Smooth muscle cell (in vitro differentiated cells): ENCODE results near the gene MREG. TPM values are rescaled to one million over a fixed set of nuclear protein-coding genes. Genes with fewer than 3 reads are reported as not detected.

Experiments used
- DNase-seq: peaks from one replicate; lab custom pipeline; 2025; ENCODE audit not compliant: unreplicated experiment; lab: John Stamatoyannopoulos, UW
- H2AFZ ChIP-seq: fragments of 200-600 bp; sonication (generic); 2 replicates; pipeline ENCODE4 v1.6.0; 2016; ENCODE audit warnings: antibody characterized with exemption, low read depth, mild to moderate bottlenecking
- H3F3A ChIP-seq: fragments of 200-600 bp; sonication (generic); 2 replicates; pipeline ENCODE4 v1.6.0; 2017; ENCODE audit warnings: antibody characterized with exemption, low read depth
- H3K27ac ChIP-seq: fragments of 200-600 bp; sonication (generic); 2 replicates; pipeline ENCODE4 v1.5.1; 2016; ENCODE audit warnings: low read depth, mild to moderate bottlenecking
- H3K27me3 ChIP-seq: fragments of 200-600 bp; sonication (generic); 2 replicates; pipeline ENCODE4 v1.6.1; 2016; ENCODE audit warnings: low read depth, mild to moderate bottlenecking
- H3K36me3 ChIP-seq: fragments of 200-600 bp; sonication (generic); 2 replicates; pipeline ENCODE4 v1.5.1; 2016; ENCODE audit warnings: low read depth
- H3K4me1 ChIP-seq: fragments of 200-600 bp; sonication (generic); 2 replicates; pipeline ENCODE4 v1.5.1; 2016; ENCODE audit warnings: low read depth
- H3K4me2 ChIP-seq: fragments of 200-600 bp; sonication (generic); 2 replicates; pipeline ENCODE4 v1.6.0; 2016; ENCODE audit warnings: mild to moderate bottlenecking
- H3K4me3 ChIP-seq: fragments of 200-600 bp; sonication (generic); 2 replicates; pipeline ENCODE4 v1.5.1; 2016; ENCODE audit warnings: mild to moderate bottlenecking
- H3K79me2 ChIP-seq: fragments of 200-600 bp; sonication (generic); 2 replicates; pipeline ENCODE4 v1.6.0; 2016; ENCODE audit warnings: low read depth, mild to moderate bottlenecking
- H3K9ac ChIP-seq: fragments of 200-600 bp; sonication (generic); 2 replicates; pipeline ENCODE4 v1.6.0; 2016; ENCODE audit warnings: low read depth
- H3K9me3 ChIP-seq: fragments of 200-600 bp; sonication (generic); replicated peaks from 2 replicates; pipeline ENCODE4 v1.5.1; 2016; ENCODE audit warnings: low read depth
- H4K20me1 ChIP-seq: fragments of 200-600 bp; sonication (generic); 2 replicates; pipeline ENCODE4 v1.6.0; 2016; ENCODE audit warnings: low read depth
- CTCF ChIP-seq: fragments of 200-600 bp; sonication (generic); IDR thresholded peaks from 2 replicates; pipeline ENCODE4 v1.5.1; 2017; ENCODE audit warnings: borderline replicate concordance, mild to moderate bottlenecking, antibody characterized with exemption; ENCODE audit not compliant: insufficient read depth, poor library complexity, severe bottlenecking
- WGBS: methylation state at CpG from one replicate; pipeline ENCODE4 v1.1.7; 2016; ENCODE audit warnings: low lambda C conversion rate; 5-methylcytosine and 5-hydroxymethylcytosine counted together
- polyA plus RNA-seq: library from polyadenylated mRNA; unstranded; fragments of >200 nt; fragmentation: Nextera tagmentation; extraction: Ambion mirVana; gene quantifications from 2 replicates; pipeline ENCODE4 v1.2.1, GENCODE V29; 2016
- total RNA-seq: library from RNA; depleted of rRNA; stranded (reverse); fragments of >200 nt; gene quantifications from 2 replicates; pipeline ENCODE4 v1.2.3, GENCODE V29; 2014

Gene MREG
- total and polyA plus RNA-seq, 2 experiments from 2014 or later = 2.3 to 5.5 TPM

- peaks cover 21% of the 10 kb centered on the region for H3K4me1 ChIP-seq
- no peak for DNase-seq
- peaks cover 4% of the 10 kb centered on the region for H3F3A ChIP-seq
- 65% methylated on average over 5 of the region's 5 CpGs for WGBS
- no peak overlapping the region for H3K9ac ChIP-seq
- H3K27me3 ChIP-seq = no peaks in the 10 kb centered on the region
- H3K9me3 ChIP-seq = no peaks in the 10 kb centered on the region
- no peak overlapping the region for H3K4me2 ChIP-seq
- H3K36me3 ChIP-seq = no peaks in the 10 kb centered on the region
- no peaks in the 10 kb centered on the region for H4K20me1 ChIP-seq
- H2AFZ ChIP-seq = no peak overlapping the region
- no peak overlapping the region for H3K4me3 ChIP-seq
- TF ChIP-seq CTCF = no peak
- H3K27ac ChIP-seq = no peak overlapping the region
- peaks cover 5% of the 10 kb centered on the region for H3K79me2 ChIP-seq
Measured at GRCh38 chr2:216002101-216002678, 11.2 kb downstream of the MREG start.

- H3K9ac ChIP-seq = no peak overlapping the region
- H3K36me3 ChIP-seq = no peaks in the 10 kb centered on the region
- no peaks in the 10 kb centered on the region for H3K9me3 ChIP-seq
- H3K4me2 ChIP-seq = no peak overlapping the region
- H2AFZ ChIP-seq = no peak overlapping the region
- no peak for TF ChIP-seq CTCF
- H3K4me3 ChIP-seq = no peak overlapping the region
- WGBS = 81% methylated on average over 9 of the region's 9 CpGs
- no peaks in the 10 kb centered on the region for H4K20me1 ChIP-seq
- peaks cover 17% of the 10 kb centered on the region for H3K4me1 ChIP-seq
- H3F3A ChIP-seq = peaks cover 2% of the 10 kb centered on the region
- H3K27me3 ChIP-seq = no peaks in the 10 kb centered on the region
- H3K27ac ChIP-seq = no peak overlapping the region
- no peak for DNase-seq
- H3K79me2 ChIP-seq = peaks cover 5% of the 10 kb centered on the region
Measured at GRCh38 chr2:216001216-216002100, 11.9 kb downstream of the MREG start.

GRCh38 chr2:215998636-215999035, 14.7 kb downstream of the MREG start:
- Histone ChIP-seq H2AFZ (no peak overlapping the region), H3K27ac (no peak overlapping the region), H3K9ac (no peak overlapping the region), H3K4me1 (peaks cover 8% of the 10 kb centered on the region), H3K4me3 (no peak overlapping the region), H4K20me1 (no peaks in the 10 kb centered on the region), H3K27me3 (no peaks in the 10 kb centered on the region), H3K9me3 (no peaks in the 10 kb centered on the region), H3K79me2 (no peaks in the 10 kb centered on the region), H3K36me3 (no peaks in the 10 kb centered on the region), H3F3A (no peaks in the 10 kb centered on the region), H3K4me2 (no peak overlapping the region)
- 95% methylated on average over 2 of the region's 2 CpGs for WGBS
- DNase-seq = no peak
- no peak for TF ChIP-seq CTCF
